IMR-90 (cell line): ENCODE data around the gene CFAP90. TPM values are rescaled to one million over a fixed set of nuclear protein-coding genes. Genes with fewer than 3 reads are reported as not detected.

Experiments
- ATAC-seq: fragments of 200-7000 bp; cut with Tn5 transposase; 2 replicates; pipeline ENCODE4 v1.9.1; 2020; ENCODE audit warnings: low read depth, mild to moderate bottlenecking, moderate library complexity
- BruUV-seq: library from RNA; stranded (reverse); fragments of 400-500 nt; replicated peaks from 2 replicates; lab custom pipeline; 2021; lab: Mats Ljungman, UMichigan
- CTCF ChIA-PET: fragments of 300-600 bp; formaldehyde crosslinking; extraction: SDS; loops from one replicate; lab custom pipeline; 2021; ENCODE audit warnings: antibody characterized with exemption; lab: Yijun Ruan, JAX
- POLR2A ChIA-PET: fragments of 300-600 bp; sonication (Branson Sonifier 250); formaldehyde crosslinking; loops from one replicate; lab custom pipeline; 2022; ENCODE audit warnings: antibody characterized with exemption; ENCODE audit not compliant: unreplicated experiment; lab: Charles Lee
- DNase-seq: peaks from one replicate; pipeline ENCODE4 v3.0.0; 2013
- H2AFZ ChIP-seq: replicated peaks from 2 replicates; pipeline ENCODE3; 2013; ENCODE audit warnings: low read length, mild to moderate bottlenecking; ENCODE audit not compliant: poor library complexity
- H2AK5ac ChIP-seq: 2 replicates; pipeline ENCODE4 v1.6.1; 2013; ENCODE audit warnings: low read depth, low read length, inconsistent platforms
- H2AK9ac ChIP-seq: replicated peaks from 2 replicates; pipeline ENCODE3; 2013; ENCODE audit warnings: mild to moderate bottlenecking, low read depth, low read length, moderate library complexity; ENCODE audit not compliant: poor library complexity
- H2BK120ac ChIP-seq: 2 replicates; pipeline ENCODE4 v1.6.1; 2013; ENCODE audit warnings: low read depth, low read length, inconsistent platforms
- H2BK15ac ChIP-seq: 3 replicates; pipeline ENCODE4 v1.6.1; 2013; ENCODE audit warnings: low read depth, low read length, inconsistent platforms
- H2BK20ac ChIP-seq: 2 replicates; pipeline ENCODE4 v1.6.1; 2013; ENCODE audit warnings: low read depth, mild to moderate bottlenecking, inconsistent platforms, low read length, moderate library complexity
- H2BK5ac ChIP-seq: 2 replicates; pipeline ENCODE4 v1.6.1; 2013; ENCODE audit warnings: mild to moderate bottlenecking, low read depth, low read length, inconsistent platforms; ENCODE audit not compliant: poor library complexity, severe bottlenecking
- H3K14ac ChIP-seq: replicated peaks from 2 replicates; pipeline ENCODE4 v1.6.1; 2013; ENCODE audit warnings: low read depth, low read length, inconsistent platforms
- H3K18ac ChIP-seq: 2 replicates; pipeline ENCODE4 v1.6.1; 2013; ENCODE audit warnings: low read depth, low read length, control low read depth
- H3K23ac ChIP-seq: 2 replicates; pipeline ENCODE4 v1.6.1; 2013; ENCODE audit warnings: low read depth, low read length, inconsistent platforms
- H3K27ac ChIP-seq: 2 replicates; pipeline ENCODE4 v1.5.1; 2013; ENCODE audit warnings: mild to moderate bottlenecking, control low read depth, low read length; ENCODE audit not compliant: insufficient read depth
- H3K27me3 ChIP-seq: 2 replicates; pipeline ENCODE4 v1.6.1; 2013; ENCODE audit warnings: low read length; ENCODE audit not compliant: control insufficient read depth, insufficient read depth
- H3K36me3 ChIP-seq: 2 replicates; pipeline ENCODE4 v1.6.1; 2013; ENCODE audit warnings: low read length, mixed read lengths; ENCODE audit not compliant: control insufficient read depth, insufficient read depth
- H3K4ac ChIP-seq: 2 replicates; pipeline ENCODE4 v1.6.1; 2013; ENCODE audit warnings: low read depth, low read length, inconsistent platforms
- H3K4me1 ChIP-seq: 2 replicates; pipeline ENCODE4 v1.6.1; 2013; ENCODE audit warnings: low read length, mixed read lengths; ENCODE audit not compliant: control insufficient read depth, insufficient read depth
- H3K4me2 ChIP-seq: 2 replicates; pipeline ENCODE4 v1.6.1; 2013; ENCODE audit warnings: low read depth, mild to moderate bottlenecking, control low read depth, low read length, moderate library complexity
- H3K4me3 ChIP-seq: 2 replicates; pipeline ENCODE4 v1.5.1; 2013; ENCODE audit warnings: low read depth, mild to moderate bottlenecking, control low read depth, low read length, moderate library complexity; ENCODE audit not compliant: insufficient read depth
- H3K56ac ChIP-seq: 2 replicates; pipeline ENCODE4 v1.6.1; 2013; ENCODE audit warnings: low read length, inconsistent platforms; ENCODE audit not compliant: insufficient read depth; ENCODE audit errors: extremely low read depth
- H3K79me1 ChIP-seq, 2 experiments: 2 replicates each; pipeline ENCODE4 v1.6.1; 2013; ENCODE audit warnings: low read length in 2 of 2, inconsistent platforms in 1 of 2, low read depth in 1 of 2
- H3K9ac ChIP-seq: 2 replicates; pipeline ENCODE4 v1.6.1; 2013; ENCODE audit warnings: low read depth, low read length, control low read depth
- H3K9me1 ChIP-seq: 2 replicates; pipeline ENCODE4 v1.6.1; 2013; ENCODE audit warnings: low read length, inconsistent platforms; ENCODE audit not compliant: insufficient read depth
- H3K9me3 ChIP-seq: 2 replicates; pipeline ENCODE4 v1.6.1; 2013; ENCODE audit warnings: low read length; ENCODE audit not compliant: control insufficient read depth, insufficient read depth
- H4K20me1 ChIP-seq: 2 replicates; pipeline ENCODE4 v1.6.1; 2013; ENCODE audit warnings: low read length, inconsistent platforms; ENCODE audit not compliant: insufficient read depth
- H4K5ac ChIP-seq: 2 replicates; pipeline ENCODE4 v1.6.1; 2013; ENCODE audit warnings: mild to moderate bottlenecking, low read depth, low read length, control low read depth
- H4K8ac ChIP-seq, 2 experiments: 2 replicates each; pipeline ENCODE4 v1.6.1; 2013; ENCODE audit warnings: low read depth in 2 of 2, low read length in 2 of 2, control low read depth in 1 of 2, inconsistent platforms in 1 of 2
- H4K91ac ChIP-seq: 2 replicates; pipeline ENCODE4 v1.6.1; 2013; ENCODE audit warnings: low read depth, low read length, inconsistent platforms; ENCODE audit not compliant: insufficient read depth
- BHLHE40 ChIP-seq: fragments of 150-350 bp; IDR thresholded peaks from 2 replicates; pipeline ENCODE4 v1.6.1; 2016; ENCODE audit warnings: mild to moderate bottlenecking, low read depth, low read length
- CEBPB ChIP-seq: IDR thresholded peaks from 2 replicates; pipeline ENCODE4 v1.6.1; 2012; ENCODE audit warnings: low read depth, low read length, improper control_type of control experiment
- CHD1 ChIP-seq: IDR thresholded peaks from 2 replicates; pipeline ENCODE4 v1.6.1; 2012; ENCODE audit warnings: low read depth, low read length, improper control_type of control experiment
- CTCF ChIP-seq: conservative IDR thresholded peaks from 2 replicates; pipeline ENCODE4 v1.5.1; 2012; ENCODE audit warnings: mild to moderate bottlenecking, low read depth, low read length, improper control_type of control experiment
- ELK1 ChIP-seq: fragments of 150-350 bp; IDR thresholded peaks from 2 replicates; pipeline ENCODE4 v1.6.1; 2016; ENCODE audit warnings: low read depth, mild to moderate bottlenecking, low read length, moderate library complexity, borderline replicate concordance
- FOS ChIP-seq: fragments of 150-350 bp; IDR thresholded peaks from 2 replicates; pipeline ENCODE4 v1.6.1; 2016; ENCODE audit warnings: low read depth, low read length
- MAFK ChIP-seq: IDR thresholded peaks from 2 replicates; pipeline ENCODE4 v1.6.1; 2012; ENCODE audit warnings: low read depth, low read length, improper control_type of control experiment
- MAZ ChIP-seq: IDR thresholded peaks from 2 replicates; pipeline ENCODE4 v1.6.1; 2012; ENCODE audit warnings: low read depth, mild to moderate bottlenecking, low read length, improper control_type of control experiment, moderate library complexity, borderline replicate concordance
- MXI1 ChIP-seq: IDR thresholded peaks from 2 replicates; pipeline ENCODE4 v1.6.1; 2012; ENCODE audit warnings: low read depth, mild to moderate bottlenecking, low read length, moderate library complexity, borderline replicate concordance
- NFE2L2 ChIP-seq: fragments of 150-350 bp; IDR thresholded peaks from 2 replicates; pipeline ENCODE4 v1.6.1; 2016; ENCODE audit warnings: low read depth, mild to moderate bottlenecking, low read length
- POLR2A ChIP-seq: IDR thresholded peaks from 2 replicates; pipeline ENCODE4 v1.6.1; 2012; ENCODE audit warnings: mild to moderate bottlenecking, low read depth, low read length
- RAD21 ChIP-seq: IDR thresholded peaks from 2 replicates; pipeline ENCODE4 v1.6.1; 2012; ENCODE audit warnings: low read length, improper control_type of control experiment
- RCOR1 ChIP-seq: IDR thresholded peaks from 2 replicates; pipeline ENCODE4 v1.6.1; 2012; ENCODE audit warnings: mild to moderate bottlenecking, low read length, improper control_type of control experiment; ENCODE audit not compliant: insufficient replicate concordance
- RFX5 ChIP-seq: IDR thresholded peaks from 2 replicates; pipeline ENCODE4 v1.8.0; 2012; ENCODE audit warnings: low read depth, mild to moderate bottlenecking, low read length, moderate library complexity
- SMC3 ChIP-seq: fragments of 150-350 bp; IDR thresholded peaks from 2 replicates; pipeline ENCODE4 v1.6.1; 2016; ENCODE audit warnings: low read depth, mild to moderate bottlenecking, antibody characterized with exemption, low read length, moderate library complexity
- USF2 ChIP-seq: fragments of 150-350 bp; IDR thresholded peaks from 2 replicates; pipeline ENCODE4 v1.6.1; 2017; ENCODE audit warnings: mild to moderate bottlenecking, antibody characterized with exemption, low read length, low read depth
- WGBS, 2 experiments: methylation state at CpG; one replicate each; pipeline versions ENCODE4 v1.1.5 to v1.1.7; 2013; ENCODE audit warnings: missing lambda C conversion rate in 2 of 2; ENCODE audit not compliant: insufficient read length in 1 of 2; ENCODE audit errors: extremely low coverage in 2 of 2; 5-methylcytosine and 5-hydroxymethylcytosine counted together
- dilution Hi-C: fragments of 300-500 bp; cut with HindIII; formaldehyde crosslinking; loops from one replicate; pipeline ENCODE4 v1.14.3; 2018; ENCODE audit warnings: low sequenced_read_pairs; ENCODE audit not compliant: unreplicated experiment
- in situ Hi-C: fragments of 300-500 bp; cut with MboI; formaldehyde crosslinking; loops from 3 replicates; pipeline ENCODE4 v1.14.3; 2019; ENCODE audit warnings: low sequenced_read_pairs, inconsistent platforms, mixed read lengths
- intact Hi-C: fragments of 100-400 bp; cut with micrococcal nuclease; formaldehyde crosslinking; loops from 2 replicates; pipeline ENCODE4 v1.10.0; 2022
- polyA plus RNA-seq, 3 experiments: library from polyadenylated mRNA; depleted of rRNA; stranded (reverse); fragments of >200 nt; gene quantifications; 2 replicates each; pipeline ENCODE4 v1.2.3, GENCODE V29; 2012; ENCODE audit warnings: low replicate concordance in 1 of 3
- total RNA-seq: library from RNA; depleted of rRNA; stranded (reverse); fragments of >200 nt; gene quantifications from 2 replicates; pipeline ENCODE4 v1.2.3, GENCODE V29; 2012

The CFAP90 gene
- total and polyA plus RNA-seq, 2 of the 4 experiments (the other 2 are of a cell fraction) = 0.09 TPM; not detected in 1

- in situ Hi-C loops = loop anchor here (25.0 kb wide), 2 partner anchors 1179 to 1654 kb away; partner anchors contain the start of gene SEMA5A
These were observed 32.0 kb upstream of the CFAP90 start for GRCh38 chr5:7882926-7883325.

More at GRCh38 chr5:7882926-7883325, 32.0 kb upstream of the CFAP90 start:
- intact Hi-C loops (no loop called here), dilution Hi-C loops (no loop called here)
- H2BK20ac ChIP-seq = no peak overlapping the region
- H2AFZ ChIP-seq = no peak overlapping the region
- no peaks in the 10 kb centered on the region for H3K27me3 ChIP-seq
- ATAC-seq (no peak), DNase-seq (no peak)
- CTCF ChIA-PET = no interaction called here
- H3K9me1 ChIP-seq = peaks cover 6% of the 10 kb centered on the region; the same call in 1 of the 2 replicates
- no peak overlapping the region for H2AK9ac ChIP-seq
- no peak overlapping the region for H3K56ac ChIP-seq
- no peak overlapping the region for H2BK5ac ChIP-seq
- TF ChIP-seq CHD1 (no peak), MAFK (no peak), RAD21 (no peak), SMC3 (no peak), POLR2A (no peak), BHLHE40 (no peak), CTCF (no peak), CEBPB (no peak), NFE2L2 (no peak), RFX5 (no peak), FOS (no peak), MXI1 (no peak), MAZ (no peak), RCOR1 (no peak), ELK1 (no peak), USF2 (no peak)
- no TSS peak for BruUV-seq
- H3K4me3 ChIP-seq = no peak overlapping the region
- H3K9me3 ChIP-seq = no peaks in the 10 kb centered on the region
- H3K23ac ChIP-seq = no peak overlapping the region
- no peak overlapping the region for H3K9ac ChIP-seq
- no peak overlapping the region for H4K8ac ChIP-seq
- no peak overlapping the region for H3K27ac ChIP-seq
- H3K14ac ChIP-seq = no peak overlapping the region
- no peak overlapping the region for H4K5ac ChIP-seq
- no peak overlapping the region for H2BK120ac ChIP-seq
- no peak overlapping the region for H3K4ac ChIP-seq
- no peak overlapping the region for H2AK5ac ChIP-seq
- no peak overlapping the region for H4K91ac ChIP-seq
- H3K79me1 ChIP-seq = peaks cover 7 to 38% of the 10 kb centered on the region in 2 experiments
- peaks cover 5% of the 10 kb centered on the region; the same call in 1 of the 2 replicates for H4K20me1 ChIP-seq
- H3K4me1 ChIP-seq = peaks cover 4% of the 10 kb centered on the region; the same call in 1 of the 2 replicates
- H3K36me3 ChIP-seq = peaks cover 29% of the 10 kb centered on the region
- no CpG with 5 or more reads among the region's 4 CpGs for WGBS, 2 experiments
- no peak overlapping the region for H3K4me2 ChIP-seq
- POLR2A ChIA-PET = no interaction called here
- no peak overlapping the region for H2BK15ac ChIP-seq
- H3K18ac ChIP-seq = no peak overlapping the region
